K562 (cell line): ENCODE results near the gene MRPL48. TPM values are rescaled to one million over a fixed set of nuclear protein-coding genes. Genes with fewer than 3 reads are reported as not detected.

Experiments used
- BHLHE40 ChIP-seq: IDR thresholded peaks from 2 replicates; pipeline ENCODE4 v1.6.1; 2011; ENCODE audit warnings: low read length, improper control_type of control experiment
- CTBP1 ChIP-seq: fragments of 450-650 bp; IDR thresholded peaks from 2 replicates; pipeline ENCODE4 v1.6.1; 2016; ENCODE audit warnings: borderline replicate concordance
- FIP1L1 ChIP-seq: fragments of 200-400 bp; formaldehyde crosslinking; IDR thresholded peaks from 2 replicates; pipeline ENCODE4 v1.6.1; 2018; ENCODE audit warnings: mild to moderate bottlenecking, low read depth, low read length; ENCODE audit not compliant: poor library complexity, severe bottlenecking
- FOS ChIP-seq: IDR thresholded peaks from 3 replicates; pipeline ENCODE4 v1.6.1; 2011; ENCODE audit not compliant: insufficient read length; ENCODE audit errors: extremely low read depth
- GABPA ChIP-seq: fragments of 200-800 bp; sonication (Bioruptor generic); conservative IDR thresholded peaks from 2 replicates; pipeline ENCODE4 v1.6.1; 2016; ENCODE audit warnings: low read depth, missing genetic modification characterization, missing compliant biosample characterization
- GABPB2 ChIP-seq: fragments of 250-450 bp; sonication (Bioruptor Pico); conservative IDR thresholded peaks from 2 replicates; pipeline ENCODE4 v1.5.1; 2021; ENCODE audit warnings: mild to moderate bottlenecking
- NFE2L1 ChIP-seq: fragments of 450-650 bp; IDR thresholded peaks from 2 replicates; pipeline ENCODE4 v1.6.1; 2016; ENCODE audit warnings: missing genetic modification characterization, low read depth, mild to moderate bottlenecking, missing compliant biosample characterization, moderate library complexity, borderline replicate concordance
- NR2C1 ChIP-seq, 2 experiments: fragments of 450-650 bp; IDR thresholded peaks; 2 replicates each; pipeline ENCODE4 v1.6.1; 2017; ENCODE audit warnings: mild to moderate bottlenecking in 2 of 2, antibody characterized with exemption in 1 of 2, inconsistent platforms in 1 of 2, missing compliant biosample characterization in 1 of 2, missing genetic modification characterization in 1 of 2
- SAFB2 ChIP-seq: fragments of 200-400 bp; formaldehyde crosslinking; IDR thresholded peaks from 2 replicates; pipeline ENCODE4 v1.6.1; 2018; ENCODE audit warnings: borderline replicate concordance, low read length, low read depth, moderate library complexity; ENCODE audit not compliant: severe bottlenecking
- SNRNP70 ChIP-seq: fragments of 200-400 bp; formaldehyde crosslinking; optimal IDR thresholded peaks from 2 replicates; pipeline ENCODE3; 2017; ENCODE audit warnings: low read depth, low read length
- SREBF1 ChIP-seq: fragments of 150-350 bp; IDR thresholded peaks from 2 replicates; pipeline ENCODE4 v1.6.1; 2014; ENCODE audit warnings: antibody characterized with exemption, low read depth, low read length, borderline replicate concordance
- SRSF7 ChIP-seq: fragments of 200-400 bp; formaldehyde crosslinking; optimal IDR thresholded peaks from 2 replicates; pipeline ENCODE3; 2017; ENCODE audit warnings: mild to moderate bottlenecking, low read depth, low read length
- TAF9B ChIP-seq: fragments of 450-650 bp; IDR thresholded peaks from 2 replicates; pipeline ENCODE4 v1.6.1; 2018; ENCODE audit warnings: mild to moderate bottlenecking; ENCODE audit not compliant: partially characterized antibody
- XRCC5 ChIP-seq: fragments of 200-400 bp; formaldehyde crosslinking; IDR thresholded peaks from 2 replicates; pipeline ENCODE4 v1.6.1; 2017; ENCODE audit warnings: low read depth, mild to moderate bottlenecking, low read length
- ZNF12 ChIP-seq: sonication (generic); formaldehyde crosslinking; IDR thresholded peaks from 2 replicates; pipeline ENCODE4 v1.4.0; 2020; ENCODE audit warnings: mild to moderate bottlenecking, missing genetic modification reagents
- ZNF507 ChIP-seq: conservative IDR thresholded peaks from 2 replicates; pipeline ENCODE4 v1.6.1; 2017; ENCODE audit warnings: missing genetic modification characterization, missing compliant biosample characterization
- ZNF583 ChIP-seq: fragments of 250-450 bp; sonication (Bioruptor Pico); IDR thresholded peaks from 2 replicates; pipeline ENCODE4 v1.4.0; 2020
- ZNF695 ChIP-seq: fragments of 450-650 bp; formaldehyde crosslinking; IDR thresholded peaks from 2 replicates; pipeline ENCODE4 v1.4.0; 2020; ENCODE audit warnings: mild to moderate bottlenecking, moderate library complexity
- ZNF830 ChIP-seq: fragments of 250-450 bp; sonication (Bioruptor Pico); IDR thresholded peaks from 2 replicates; pipeline ENCODE4 v1.5.0; 2021; ENCODE audit warnings: mild to moderate bottlenecking
- polyA plus RNA-seq, 8 experiments: library from polyadenylated mRNA; depleted of rRNA in 4 of 8; stranded (reverse) in 5 of 8; unstranded in 3 of 8; fragments of >200 nt; fragmentation: Nextera tagmentation in 2 of 8; fragmentation: Illumina TruSeq in 1 of 8; extraction: Ambion mirVana in 2 of 8; extraction: Trizol in 1 of 8; gene quantifications; 2 replicates each; pipeline versions ENCODE4 v1.2.1 to v1.2.3, GENCODE V29; 2011 to 2014; ENCODE audit warnings: inconsistent platforms in 1 of 8, missing spikeins in 1 of 8
- total RNA-seq, 7 experiments: library from RNA; depleted of rRNA in 6 of 7; stranded (reverse); fragments of >200 nt in 6 of 7; fragmentation: Illumina TruSeq in 2 of 7; extraction: Trizol in 2 of 7; gene quantifications; 2 replicates each; pipeline versions ENCODE4 v1.2.1 to v1.2.3, GENCODE V29; 2011 to 2021; ENCODE audit warnings: low replicate concordance in 1 of 7
- TF ChIP-seq, protein P1 (sequence below): fragments of 250-450 bp; sonication (Bioruptor Pico); IDR thresholded peaks from 2 replicates; pipeline ENCODE4 v1.9.0; 2021; ENCODE audit warnings: mild to moderate bottlenecking
- TF ChIP-seq, protein P2 (sequence below): fragments of 450-650 bp; formaldehyde crosslinking; IDR thresholded peaks from 2 replicates; pipeline ENCODE4 v1.4.0; 2020; ENCODE audit warnings: mild to moderate bottlenecking, moderate library complexity
- TF ChIP-seq, protein P3 (sequence below): fragments of 450-650 bp; IDR thresholded peaks from 2 replicates; pipeline ENCODE4 v1.6.1; 2017; ENCODE audit warnings: antibody characterized with exemption, mild to moderate bottlenecking

Gene MRPL48
- total and polyA plus RNA-seq, 9 of the 15 experiments (the other 6 are each of a cell fraction or from before 2014, with no cell fraction given): 66.0 to 237 (median 104) TPM

DNA sequence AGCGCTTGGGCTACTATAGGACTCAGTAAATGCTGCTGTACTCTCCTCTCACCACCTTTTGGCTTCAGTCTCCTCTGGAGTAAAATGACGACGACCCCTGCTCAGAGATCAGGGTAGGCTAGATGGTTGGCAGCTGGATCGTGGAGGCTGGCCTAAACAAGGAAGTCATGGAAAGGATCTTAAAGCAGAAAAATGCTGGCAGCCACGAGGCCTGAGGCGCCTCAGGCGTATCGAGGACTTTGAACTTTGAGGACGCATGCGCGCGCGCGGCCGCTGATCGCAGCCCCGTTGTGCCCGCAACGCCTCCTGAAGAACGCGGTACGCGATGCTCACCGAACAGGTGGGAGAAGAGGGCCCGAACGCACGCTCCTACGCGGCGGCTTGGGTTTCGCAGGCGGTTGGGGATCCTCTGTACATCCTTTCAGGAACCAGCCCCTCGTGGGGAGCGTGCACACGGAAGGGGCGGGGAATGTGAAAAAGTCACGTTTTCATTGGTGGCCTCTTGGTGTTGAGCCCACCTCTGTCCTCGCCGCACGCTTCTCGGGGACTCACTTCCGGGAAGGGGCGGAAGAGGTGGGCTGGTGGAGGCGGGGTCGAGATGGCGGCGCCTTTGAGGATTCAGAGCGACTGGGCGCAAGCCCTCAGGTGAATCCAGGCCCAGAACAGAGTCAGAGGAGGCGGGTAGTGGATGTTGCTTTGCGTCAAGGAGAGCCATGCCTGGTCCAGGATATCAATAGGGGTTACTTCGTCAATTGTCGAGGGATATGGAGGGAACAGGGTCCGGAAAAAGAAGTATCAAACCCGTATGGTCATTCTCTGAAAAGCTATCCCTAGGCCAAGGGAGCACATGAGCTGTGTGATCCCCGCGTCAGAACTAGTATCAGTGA is 89.0 kb downstream of the MRPL48 start, which contains the start of the genes COA4 and PAAF1 (continued):
- no peak; the same call in 1 of the 2 replicates for TF ChIP-seq ZNF830 (CRISPR knock-in tag)
- no peak for TF ChIP-seq SRSF7
- 0 out of 2 replicates have a peak, but pooled peaks have one; percentile 42 for TF ChIP-seq XRCC5
- TF ChIP-seq TAF9B: peak; percentile 86
- no peak for TF ChIP-seq GABPB2 (CRISPR knock-in tag)
- TF ChIP-seq CTBP1: peak; percentile 91
- TF ChIP-seq SREBF1: no peak
- TF ChIP-seq SNRNP70: no peak
- TF ChIP-seq ZNF583 (CRISPR knock-in tag): peak; percentile 67; the same call in 1 of the 2 replicates
- no peak for TF ChIP-seq SAFB2
- no peak for TF ChIP-seq ZNF507 (tag)
- peak; percentile 89 for TF ChIP-seq BHLHE40
- TF ChIP-seq NFE2L1 (tag): no peak
- TF ChIP-seq ZNF12: no peak
- TF ChIP-seq, protein P1, sequence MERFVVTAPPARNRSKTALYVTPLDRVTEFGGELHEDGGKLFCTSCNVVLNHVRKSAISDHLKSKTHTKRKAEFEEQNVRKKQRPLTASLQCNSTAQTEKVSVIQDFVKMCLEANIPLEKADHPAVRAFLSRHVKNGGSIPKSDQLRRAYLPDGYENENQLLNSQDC (CRISPR knock-in tag): 0 out of 2 replicates have a peak, but pooled peaks have one; percentile 61
- peak; percentile 96 for TF ChIP-seq GABPA (tag)
- no peak for TF ChIP-seq NR2C1 (IDR thresholded peaks at IDR 0.05)
- TF ChIP-seq NR2C1 (tag; IDR thresholded peaks at IDR 0.05): no peak
- TF ChIP-seq, protein P2, sequence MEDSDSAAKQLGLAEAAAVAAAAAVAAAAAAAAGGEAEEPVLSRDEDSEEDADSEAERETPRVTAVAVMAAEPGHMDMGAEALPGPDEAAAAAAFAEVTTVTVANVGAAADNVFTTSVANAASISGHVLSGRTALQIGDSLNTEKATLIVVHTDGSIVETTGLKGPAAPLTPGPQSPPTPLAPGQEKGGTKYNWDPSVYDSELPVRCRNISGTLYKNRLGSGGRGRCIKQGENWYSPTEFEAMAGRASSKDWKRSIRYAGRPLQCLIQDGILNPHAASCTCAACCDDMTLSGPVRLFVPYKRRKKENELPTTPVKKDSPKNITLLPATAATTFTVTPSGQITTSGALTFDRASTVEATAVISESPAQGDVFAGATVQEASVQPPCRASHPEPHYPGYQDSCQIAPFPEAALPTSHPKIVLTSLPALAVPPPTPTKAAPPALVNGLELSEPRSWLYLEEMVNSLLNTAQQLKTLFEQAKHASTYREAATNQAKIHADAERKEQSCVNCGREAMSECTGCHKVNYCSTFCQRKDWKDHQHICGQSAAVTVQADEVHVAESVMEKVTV (CRISPR knock-in tag): no peak; the same call in 1 of the 2 replicates
- TF ChIP-seq, protein P3, sequence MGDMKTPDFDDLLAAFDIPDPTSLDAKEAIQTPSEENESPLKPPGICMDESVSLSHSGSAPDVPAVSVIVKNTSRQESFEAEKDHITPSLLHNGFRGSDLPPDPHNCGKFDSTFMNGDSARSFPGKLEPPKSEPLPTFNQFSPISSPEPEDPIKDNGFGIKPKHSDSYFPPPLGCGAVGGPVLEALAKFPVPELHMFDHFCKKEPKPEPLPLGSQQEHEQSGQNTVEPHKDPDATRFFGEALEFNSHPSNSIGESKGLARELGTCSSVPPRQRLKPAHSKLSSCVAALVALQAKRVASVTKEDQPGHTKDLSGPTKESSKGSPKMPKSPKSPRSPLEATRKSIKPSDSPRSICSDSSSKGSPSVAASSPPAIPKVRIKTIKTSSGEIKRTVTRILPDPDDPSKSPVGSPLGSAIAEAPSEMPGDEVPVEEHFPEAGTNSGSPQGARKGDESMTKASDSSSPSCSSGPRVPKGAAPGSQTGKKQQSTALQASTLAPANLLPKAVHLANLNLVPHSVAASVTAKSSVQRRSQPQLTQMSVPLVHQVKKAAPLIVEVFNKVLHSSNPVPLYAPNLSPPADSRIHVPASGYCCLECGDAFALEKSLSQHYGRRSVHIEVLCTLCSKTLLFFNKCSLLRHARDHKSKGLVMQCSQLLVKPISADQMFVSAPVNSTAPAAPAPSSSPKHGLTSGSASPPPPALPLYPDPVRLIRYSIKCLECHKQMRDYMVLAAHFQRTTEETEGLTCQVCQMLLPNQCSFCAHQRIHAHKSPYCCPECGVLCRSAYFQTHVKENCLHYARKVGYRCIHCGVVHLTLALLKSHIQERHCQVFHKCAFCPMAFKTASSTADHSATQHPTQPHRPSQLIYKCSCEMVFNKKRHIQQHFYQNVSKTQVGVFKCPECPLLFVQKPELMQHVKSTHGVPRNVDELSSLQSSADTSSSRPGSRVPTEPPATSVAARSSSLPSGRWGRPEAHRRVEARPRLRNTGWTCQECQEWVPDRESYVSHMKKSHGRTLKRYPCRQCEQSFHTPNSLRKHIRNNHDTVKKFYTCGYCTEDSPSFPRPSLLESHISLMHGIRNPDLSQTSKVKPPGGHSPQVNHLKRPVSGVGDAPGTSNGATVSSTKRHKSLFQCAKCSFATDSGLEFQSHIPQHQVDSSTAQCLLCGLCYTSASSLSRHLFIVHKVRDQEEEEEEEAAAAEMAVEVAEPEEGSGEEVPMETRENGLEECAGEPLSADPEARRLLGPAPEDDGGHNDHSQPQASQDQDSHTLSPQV: no peak
- TF ChIP-seq ZNF695 (CRISPR knock-in tag): peak; percentile 72; the same call in 1 of the 2 replicates
- no peak for TF ChIP-seq FIP1L1
- TF ChIP-seq FOS: peak; percentile 55
